ENCODE measurements around the gene ARHGEF25. TPM values are rescaled to one million over a fixed set of nuclear protein-coding genes. Genes with fewer than 3 reads are reported as not detected.

The ARHGEF25 gene
- total RNA-seq, 2 experiments from 2014 or later: 1.1 to 1.2 TPM

- H3K27ac Mint-ChIP-seq: no peak overlapping the region
- H3K4me3 Mint-ChIP-seq: no peak overlapping the region
- peaks cover 90% of the 10 kb centered on the region for H3K27me3 Mint-ChIP-seq
- ChIA-PET CTCF (interaction anchor here (0.8 to 2.4 kb wide), 13 partner anchors 11 to 562 kb away, joined by 3 to 32 read pairs (median 5); partner anchors contain the start of genes ARHGEF25 and OS9), POLR2A (interaction anchor here (0.7 to 1.7 kb wide), 2 partner anchors 47 to 103 kb away, joined by 3 to 4 read pairs; no protein-coding TSS in a partner anchor)
- H3K4me1 Mint-ChIP-seq (ENCODE audit: low read depth): peaks cover 12% of the 10 kb centered on the region
- no peaks in the 10 kb centered on the region for H3K36me3 Mint-ChIP-seq (ENCODE audit: low read depth)
- intact Hi-C loops (cut with micrococcal nuclease): loop anchor here (1.0 to 5.0 kb wide), 2 partner anchors 37 to 65 kb away; partner anchors contain the start of gene OS9
- DNase-seq (no peak), ATAC-seq (no peak)
- no peak for TF ChIP-seq CTCF (IDR thresholded peaks at IDR 0.05)
- H3K9me3 Mint-ChIP-seq: no peaks in the 10 kb centered on the region
Observed at GRCh38 chr12:57626921-57627445, 15.7 kb downstream of the ARHGEF25 start.

- Mint-ChIP-seq H3K9me3 (no peaks in the 10 kb centered on the region), H3K36me3 (ENCODE audit: low read depth) (no peaks in the 10 kb centered on the region), H3K4me3 (peak overlapping the region; percentile 19), H3K27ac (no peak overlapping the region), H3K27me3 (peaks cover 88% of the 10 kb centered on the region), H3K4me1 (ENCODE audit: low read depth) (peaks cover 12% of the 10 kb centered on the region)
- ATAC-seq (peak; percentile 65), DNase-seq (peak; percentile 59)
- ChIA-PET CTCF (interaction anchor here (0.8 to 2.4 kb wide), 12 partner anchors 10 to 129 kb away, joined by 3 to 32 read pairs (median 5); partner anchors contain the start of genes ARHGEF25 and OS9), POLR2A (interaction anchor here (0.7 to 1.7 kb wide), 2 partner anchors 47 to 104 kb away, joined by 3 to 4 read pairs; no protein-coding TSS in a partner anchor)
- intact Hi-C loops (cut with micrococcal nuclease): loop anchor here (5.0 kb wide), 1 partner anchor 65 kb away; the partner anchor contains the start of gene OS9
- peak; percentile 51 for TF ChIP-seq CTCF (IDR thresholded peaks at IDR 0.05)
Observed at GRCh38 chr12:57627501-57628279, 16.5 kb downstream of the ARHGEF25 start.

- no peak for TF ChIP-seq CTCF (IDR thresholded peaks at IDR 0.05)
- Mint-ChIP-seq H3K27ac (no peak overlapping the region), H3K4me3 (no peak overlapping the region), H3K36me3 (ENCODE audit: low read depth) (no peaks in the 10 kb centered on the region), H3K4me1 (ENCODE audit: low read depth) (peaks cover 17% of the 10 kb centered on the region), H3K9me3 (no peaks in the 10 kb centered on the region), H3K27me3 (peaks cover 85% of the 10 kb centered on the region)
- intact Hi-C loops (cut with micrococcal nuclease): loop anchor here (5.0 kb wide), 1 partner anchor 64 kb away; the partner anchor contains the start of gene OS9
- no peak for ATAC-seq
- ChIA-PET CTCF (interaction anchor here (1.5 to 2.4 kb wide), 6 partner anchors 8 to 45 kb away, joined by 3 to 32 read pairs (median 9); no protein-coding TSS in a partner anchor), POLR2A (no interaction called here)
- DNase-seq: no peak
Observed at GRCh38 chr12:57628280-57629191, 17.3 kb downstream of the ARHGEF25 start.

GRCh38 chr12:57629897-57630471, 18.7 kb downstream of the ARHGEF25 start:
- TF ChIP-seq CTCF (IDR thresholded peaks at IDR 0.05): no peak
- Mint-ChIP-seq H3K4me3 (no peak overlapping the region), H3K27me3 (peaks cover 79% of the 10 kb centered on the region), H3K36me3 (ENCODE audit: low read depth) (no peaks in the 10 kb centered on the region), H3K27ac (no peak overlapping the region), H3K4me1 (ENCODE audit: low read depth) (peaks cover 18% of the 10 kb centered on the region), H3K9me3 (no peaks in the 10 kb centered on the region)
- ChIA-PET CTCF (interaction anchor here (1.0 to 4.9 kb wide), 5 partner anchors 8 to 47 kb away, joined by 3 to 28 read pairs (median 6); no protein-coding TSS in a partner anchor), POLR2A (no interaction called here)
- DNase-seq: no peak
- no peak for ATAC-seq
- intact Hi-C loops (cut with micrococcal nuclease): loop anchor here (5.0 kb wide), 1 partner anchor 62 kb away; the partner anchor contains the start of gene OS9

Measured in activated CD8-positive, alpha-beta T cell treated with anti-CD3 and anti-CD28 coated beads for 36 hours (primary cell).